Measurements from ENCODE around the gene LRWD1. TPM values are rescaled to one million over a fixed set of nuclear protein-coding genes. Genes with fewer than 3 reads are reported as not detected.
"Not testable (repeated sequence)": the region's sequence is repeated elsewhere in the genome, so short reads cannot be mapped to it uniquely, and the experiment has no call there.

Gene LRWD1
- total RNA-seq, 1 donor from 2014 or later = 22.0 TPM

- Mint-ChIP-seq H3K9me3 (no peaks in the 10 kb centered on the region), H3K27me3 (ENCODE audit: low read depth) (no peaks in the 10 kb centered on the region), H3K27ac (no peak overlapping the region), H3K4me1 (ENCODE audit: low read depth) (no peaks in the 10 kb centered on the region), H3K4me3 (ENCODE audit: low read depth) (no peak overlapping the region), H3K36me3 (ENCODE audit: low read depth) (peaks cover 22% of the 10 kb centered on the region)
- no peak for DNase-seq (ENCODE audit: low spot score)
- intact Hi-C loops (cut with micrococcal nuclease) = no loop called here
These were observed 17.5 kb upstream of the LRWD1 start for GRCh38 chr7:102447311-102447710.

- H3K4me1 Mint-ChIP-seq (ENCODE audit: low read depth) = no peaks in the 10 kb centered on the region
- no peak for DNase-seq (ENCODE audit: low spot score)
- H3K27me3 Mint-ChIP-seq (ENCODE audit: low read depth) = no peaks in the 10 kb centered on the region
- H3K4me3 Mint-ChIP-seq (ENCODE audit: low read depth) = no peak overlapping the region
- no peak overlapping the region for H3K27ac Mint-ChIP-seq
- no peaks in the 10 kb centered on the region for H3K9me3 Mint-ChIP-seq
- peaks cover 17% of the 10 kb centered on the region for H3K36me3 Mint-ChIP-seq (ENCODE audit: low read depth)
- intact Hi-C loops (cut with micrococcal nuclease) = no loop called here
These were observed 15.6 kb upstream of the LRWD1 start for GRCh38 chr7:102449136-102449535.

- Mint-ChIP-seq H3K4me3 (ENCODE audit: low read depth) (no peak overlapping the region), H3K9me3 (no peaks in the 10 kb centered on the region), H3K36me3 (ENCODE audit: low read depth) (peaks cover 12% of the 10 kb centered on the region), H3K27ac (no peak overlapping the region), H3K4me1 (ENCODE audit: low read depth) (no peaks in the 10 kb centered on the region), H3K27me3 (ENCODE audit: low read depth) (no peaks in the 10 kb centered on the region)
- no peak for DNase-seq (ENCODE audit: low spot score)
- intact Hi-C loops (cut with micrococcal nuclease) = no loop called here
These were observed 14.5 kb upstream of the LRWD1 start for GRCh38 chr7:102450242-102450641.

GRCh38 chr7:102451371-102452054 is 13.3 kb upstream of the LRWD1 start:
- no peak overlapping the region for H3K27ac Mint-ChIP-seq
- DNase-seq (ENCODE audit: low spot score) = no peak
- H3K27me3 Mint-ChIP-seq (ENCODE audit: low read depth) = no peaks in the 10 kb centered on the region
- H3K4me1 Mint-ChIP-seq (ENCODE audit: low read depth) = no peaks in the 10 kb centered on the region
- H3K4me3 Mint-ChIP-seq (ENCODE audit: low read depth) = no peak overlapping the region
- H3K36me3 Mint-ChIP-seq (ENCODE audit: low read depth) = peaks cover 7% of the 10 kb centered on the region
- intact Hi-C loops (cut with micrococcal nuclease) = no loop called here
- H3K9me3 Mint-ChIP-seq = no peaks in the 10 kb centered on the region

GRCh38 chr7:102452451-102452850 is 12.3 kb upstream of the LRWD1 start:
- intact Hi-C loops (cut with micrococcal nuclease) = no loop called here
- DNase-seq (ENCODE audit: low spot score) = no peak
- Mint-ChIP-seq H3K4me3 (ENCODE audit: low read depth) (no peak overlapping the region), H3K27me3 (ENCODE audit: low read depth) (no peaks in the 10 kb centered on the region), H3K27ac (no peak overlapping the region), H3K4me1 (ENCODE audit: low read depth) (no peaks in the 10 kb centered on the region), H3K9me3 (no peaks in the 10 kb centered on the region), H3K36me3 (ENCODE audit: low read depth) (peaks cover 10% of the 10 kb centered on the region)

GRCh38 chr7:102453319-102453718 is 11.5 kb upstream of the LRWD1 start:
- H3K27ac Mint-ChIP-seq = no peak overlapping the region
- no peaks in the 10 kb centered on the region for H3K27me3 Mint-ChIP-seq (ENCODE audit: low read depth)
- H3K9me3 Mint-ChIP-seq = no peaks in the 10 kb centered on the region
- no peak overlapping the region for H3K4me3 Mint-ChIP-seq (ENCODE audit: low read depth)
- peaks cover 10% of the 10 kb centered on the region for H3K36me3 Mint-ChIP-seq (ENCODE audit: low read depth)
- no peaks in the 10 kb centered on the region for H3K4me1 Mint-ChIP-seq (ENCODE audit: low read depth)
- DNase-seq (ENCODE audit: low spot score) = no peak
- intact Hi-C loops (cut with micrococcal nuclease) = no loop called here

- Mint-ChIP-seq H3K27me3 (ENCODE audit: low read depth) (no peaks in the 10 kb centered on the region), H3K36me3 (ENCODE audit: low read depth) (peaks cover 14% of the 10 kb centered on the region), H3K9me3 (no peaks in the 10 kb centered on the region), H3K4me1 (ENCODE audit: low read depth) (no peaks in the 10 kb centered on the region), H3K27ac (no peak overlapping the region), H3K4me3 (ENCODE audit: low read depth) (no peak overlapping the region)
- DNase-seq (ENCODE audit: low spot score) = no peak
- intact Hi-C loops (cut with micrococcal nuclease) = no loop called here
These were observed 10.3 kb upstream of the LRWD1 start for GRCh38 chr7:102454468-102454867.

GRCh38 chr7:102454932-102455331 is 9.9 kb upstream of the LRWD1 start:
- H3K27ac Mint-ChIP-seq; H3K4me3 Mint-ChIP-seq (ENCODE audit: low read depth); H3K9me3 Mint-ChIP-seq; H3K4me1 Mint-ChIP-seq (ENCODE audit: low read depth); DNase-seq (ENCODE audit: low spot score); H3K27me3 Mint-ChIP-seq (ENCODE audit: low read depth); intact Hi-C loops (cut with micrococcal nuclease): not testable (repeated sequence)
- peaks cover 17% of the 10 kb centered on the region for H3K36me3 Mint-ChIP-seq (ENCODE audit: low read depth)

GRCh38 chr7:102455596-102455995 is 9.2 kb upstream of the LRWD1 start:
- H3K4me1 Mint-ChIP-seq (ENCODE audit: low read depth) = no peaks in the 10 kb centered on the region
- no peak overlapping the region for H3K27ac Mint-ChIP-seq
- no peaks in the 10 kb centered on the region for H3K27me3 Mint-ChIP-seq (ENCODE audit: low read depth)
- peaks cover 18% of the 10 kb centered on the region for H3K36me3 Mint-ChIP-seq (ENCODE audit: low read depth)
- intact Hi-C loops (cut with micrococcal nuclease) = no loop called here
- H3K9me3 Mint-ChIP-seq = no peaks in the 10 kb centered on the region
- DNase-seq (ENCODE audit: low spot score) = no peak
- no peak overlapping the region for H3K4me3 Mint-ChIP-seq (ENCODE audit: low read depth)

GRCh38 chr7:102456327-102456726 is 8.5 kb upstream of the LRWD1 start:
- DNase-seq (ENCODE audit: low spot score) = no peak
- Mint-ChIP-seq H3K27ac (no peak overlapping the region), H3K4me3 (ENCODE audit: low read depth) (no peak overlapping the region), H3K36me3 (ENCODE audit: low read depth) (peaks cover 21% of the 10 kb centered on the region), H3K9me3 (no peaks in the 10 kb centered on the region), H3K4me1 (ENCODE audit: low read depth) (no peaks in the 10 kb centered on the region), H3K27me3 (ENCODE audit: low read depth) (no peaks in the 10 kb centered on the region)
- intact Hi-C loops (cut with micrococcal nuclease) = no loop called here

- no peak overlapping the region for H3K27ac Mint-ChIP-seq
- no peaks in the 10 kb centered on the region for H3K9me3 Mint-ChIP-seq
- H3K4me1 Mint-ChIP-seq (ENCODE audit: low read depth) = no peaks in the 10 kb centered on the region
- intact Hi-C loops (cut with micrococcal nuclease) = no loop called here
- H3K27me3 Mint-ChIP-seq (ENCODE audit: low read depth) = no peaks in the 10 kb centered on the region
- peaks cover 21% of the 10 kb centered on the region for H3K36me3 Mint-ChIP-seq (ENCODE audit: low read depth)
- H3K4me3 Mint-ChIP-seq (ENCODE audit: low read depth) = no peak overlapping the region
- no peak for DNase-seq (ENCODE audit: low spot score)
These were observed 7.3 kb upstream of the LRWD1 start for GRCh38 chr7:102457352-102457924.

- H3K4me3 Mint-ChIP-seq (ENCODE audit: low read depth) = no peak overlapping the region
- H3K27me3 Mint-ChIP-seq (ENCODE audit: low read depth) = no peaks in the 10 kb centered on the region
- DNase-seq (ENCODE audit: low spot score) = no peak
- H3K9me3 Mint-ChIP-seq = no peaks in the 10 kb centered on the region
- intact Hi-C loops (cut with micrococcal nuclease) = no loop called here
- peaks cover 21% of the 10 kb centered on the region for H3K36me3 Mint-ChIP-seq (ENCODE audit: low read depth)
- no peak overlapping the region for H3K27ac Mint-ChIP-seq
- H3K4me1 Mint-ChIP-seq (ENCODE audit: low read depth) = peaks cover 8% of the 10 kb centered on the region
These were observed 5.5 kb upstream of the LRWD1 start for GRCh38 chr7:102459221-102459844.

- H3K36me3 Mint-ChIP-seq (ENCODE audit: low read depth) = peaks cover 21% of the 10 kb centered on the region
- H3K4me3 Mint-ChIP-seq (ENCODE audit: low read depth) = no peak overlapping the region
- H3K27ac Mint-ChIP-seq = no peak overlapping the region
- peaks cover 11% of the 10 kb centered on the region for H3K4me1 Mint-ChIP-seq (ENCODE audit: low read depth)
- no peaks in the 10 kb centered on the region for H3K27me3 Mint-ChIP-seq (ENCODE audit: low read depth)
- no peak for DNase-seq (ENCODE audit: low spot score)
- H3K9me3 Mint-ChIP-seq = no peaks in the 10 kb centered on the region
- intact Hi-C loops (cut with micrococcal nuclease) = loop anchor here (5.0 kb wide), 1 partner anchor 63 kb away; the partner anchor contains the start of gene PRKRIP1
These were observed 4.3 kb upstream of the LRWD1 start for GRCh38 chr7:102460467-102460866.
